GM18499 (cell line): ENCODE measurements around the gene GINS2.

Experiments used
- ATAC-seq: cut with Tn5 transposase; IDR thresholded peaks from one replicate; pipeline ENCODE4 v1.9.1; 2021; ENCODE audit warnings: moderate number of reproducible peaks; ENCODE audit not compliant: insufficient read depth, unreplicated experiment

GINS2 gene

DNA sequence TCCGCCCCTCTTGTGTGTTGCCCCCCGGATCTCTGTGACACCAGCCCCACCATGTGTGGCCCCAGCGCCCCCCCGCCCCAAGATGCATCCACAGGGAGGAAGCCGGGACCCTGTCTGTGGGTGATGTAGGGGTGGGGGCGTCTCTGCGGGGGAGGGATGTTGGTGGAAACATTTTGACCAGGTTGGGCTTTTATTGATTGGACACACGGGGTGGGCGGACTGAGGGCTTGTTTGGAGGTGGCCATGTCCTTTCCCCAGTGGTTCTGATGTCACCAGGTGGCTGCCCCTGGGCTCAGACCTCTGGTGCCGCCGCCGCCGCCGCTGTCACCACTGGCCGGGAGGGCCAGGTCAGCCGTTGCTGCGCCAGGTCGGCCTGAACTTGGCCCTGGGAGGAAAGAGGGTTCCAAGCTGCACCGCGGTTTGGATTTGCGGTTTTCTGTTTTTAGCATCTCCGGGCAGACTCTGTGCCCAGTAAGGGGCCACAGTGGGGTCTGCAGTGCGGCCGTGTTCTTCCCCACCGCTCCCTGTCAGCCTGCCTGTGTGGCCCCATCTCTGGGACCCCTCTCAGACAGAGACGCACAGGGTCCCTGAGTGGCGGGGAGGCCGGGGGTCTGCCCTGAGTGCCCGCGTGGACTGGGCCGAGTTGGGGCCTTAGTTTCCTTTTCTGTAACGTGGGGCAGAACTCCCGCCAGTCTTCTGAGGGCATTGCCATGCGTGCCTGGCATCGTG, 55.9 kb downstream of the GINS2 start:
- ATAC-seq = no peak

DNA sequence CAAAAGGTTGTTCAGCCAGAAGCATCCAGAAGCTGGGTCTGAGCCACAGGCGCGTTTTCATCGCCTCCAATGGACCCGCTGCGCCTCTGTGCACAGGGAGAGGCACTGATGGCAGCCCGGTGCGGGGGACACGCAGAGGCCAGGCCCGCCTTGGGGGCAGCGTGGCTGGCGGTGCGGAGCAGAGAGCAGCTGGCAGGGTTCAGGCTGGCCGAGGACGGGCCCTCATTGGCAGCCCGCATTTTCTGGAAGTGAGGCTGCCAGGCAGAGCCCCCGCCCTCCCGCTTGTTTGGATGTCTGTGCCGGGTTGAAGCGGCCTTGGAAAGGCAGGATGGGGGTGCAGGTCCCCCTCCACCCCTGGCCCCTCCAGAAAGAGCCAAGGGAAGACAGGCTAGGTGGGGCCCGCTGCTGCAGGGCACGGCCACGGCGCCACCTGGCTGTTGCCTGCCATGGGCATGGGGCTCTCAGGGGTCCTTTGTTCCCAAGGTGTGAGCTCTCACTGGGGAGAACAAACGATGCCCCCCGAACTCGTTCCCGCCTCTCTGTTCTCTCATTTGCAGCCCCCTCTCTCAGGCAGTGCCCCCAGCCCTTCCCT, 56.9 kb downstream of the GINS2 start:
- no peak for ATAC-seq

- no peak for ATAC-seq
Measured at GRCh38 chr16:85631230-85631629, 57.5 kb downstream of the GINS2 start.

- no peak for ATAC-seq
Measured at GRCh38 chr16:85629853-85630252, 58.9 kb downstream of the GINS2 start.

DNA sequence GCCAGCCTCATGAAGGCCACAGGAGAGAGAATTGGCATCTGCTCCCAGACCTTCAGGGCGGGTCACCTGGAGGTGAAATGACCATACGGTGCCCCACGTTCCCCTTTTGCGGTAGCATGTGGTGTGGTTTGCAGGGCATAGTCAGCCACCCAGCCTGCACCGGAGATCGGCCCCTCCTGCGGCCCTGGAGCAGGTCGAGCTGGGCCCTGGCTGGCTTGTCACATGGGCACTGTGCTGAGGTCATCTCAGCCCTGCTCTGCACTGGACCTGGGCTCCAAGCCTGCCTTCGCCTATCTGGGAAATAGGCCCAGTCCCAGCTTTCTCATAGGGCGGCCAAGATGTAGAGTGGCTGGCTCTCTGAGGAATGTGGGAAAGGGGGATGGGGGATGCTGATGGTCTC, 59.4 kb downstream of the GINS2 start:
- no peak for ATAC-seq

DNA sequence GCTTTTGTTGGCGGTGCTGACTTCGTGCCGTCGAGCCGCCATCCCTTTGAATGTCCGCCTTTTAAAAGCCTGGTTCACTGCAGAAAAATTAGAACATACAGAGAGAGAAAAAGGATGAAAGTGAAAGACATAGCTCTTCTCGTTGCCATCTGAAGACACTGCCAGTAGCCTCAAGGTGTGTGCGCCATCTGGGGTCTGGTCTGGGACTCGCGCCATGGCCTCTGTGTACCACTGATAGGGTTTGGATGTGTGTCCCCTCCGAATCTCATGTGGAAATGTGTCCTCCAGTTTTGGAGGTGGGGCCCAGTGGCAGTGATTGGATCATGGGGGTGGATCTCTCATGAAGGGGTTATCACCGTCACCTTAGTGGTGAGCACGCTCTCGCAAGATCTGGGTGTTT, 60.1 kb downstream of the GINS2 start:
- ATAC-seq = no peak

DNA sequence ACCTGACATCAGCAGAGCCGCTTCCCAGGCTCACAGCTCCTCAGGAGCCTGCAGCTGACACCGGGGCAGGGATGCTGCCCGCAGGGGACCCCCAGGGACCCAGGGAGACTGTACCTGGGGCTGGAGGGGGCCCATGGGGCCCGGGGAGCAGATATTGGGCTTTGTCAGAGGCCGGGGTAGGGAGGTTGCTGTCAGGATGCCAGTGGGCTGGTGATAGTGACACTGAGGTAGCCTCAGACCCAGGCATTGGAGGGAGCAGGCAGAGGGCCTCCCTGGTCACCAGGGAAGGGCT, 60.5 kb downstream of the GINS2 start:
- no peak for ATAC-seq

- ATAC-seq = no peak
Measured at GRCh38 chr16:85627526-85628264, 61.1 kb downstream of the GINS2 start.

DNA sequence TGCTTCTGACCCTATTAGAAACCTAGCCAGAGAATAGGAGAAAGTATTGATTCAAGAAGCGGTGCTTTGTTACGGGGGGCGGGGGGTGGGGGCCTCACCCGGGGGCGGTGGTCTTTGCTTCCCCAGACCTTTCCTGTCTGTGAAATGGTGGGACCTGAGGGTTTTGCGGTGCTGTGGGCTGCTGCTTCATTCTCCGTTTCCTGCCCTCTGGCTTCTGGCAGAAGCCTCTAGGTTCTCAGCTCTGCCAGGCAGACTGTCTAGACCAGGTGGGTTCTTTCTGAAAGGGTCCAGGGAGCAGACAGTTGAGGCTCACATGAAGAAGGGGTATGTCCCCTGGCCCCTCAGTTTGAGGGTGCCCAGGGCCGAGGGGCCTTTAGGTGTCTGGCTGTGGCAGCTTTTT, 61.7 kb downstream of the GINS2 start:
- no peak for ATAC-seq
